ENCODE results near the gene AHNAK2. TPM values are rescaled to one million over a fixed set of nuclear protein-coding genes. Genes with fewer than 3 reads are reported as not detected.
"Not testable (repeated sequence)": the region's sequence is repeated elsewhere in the genome, so short reads cannot be mapped to it uniquely, and the experiment has no call there.

AHNAK2 gene
- polyA plus RNA-seq, 4 donors, result 1.4 to 2.0 (median 1.8) TPM

GRCh38 chr14:104891121-104891551 lies 87.0 kb downstream of the AHNAK2 start:
- no peak for DNase-seq (ENCODE audit: low read depth in 4 of 4, low spot score in 2 of 4)

- not testable (repeated sequence) for DNase-seq (ENCODE audit: low read depth in 4 of 4, low spot score in 2 of 4)
Measured at GRCh38 chr14:104890292-104890691, 87.9 kb downstream of the AHNAK2 start.

GRCh38 chr14:104889375-104889757 lies 88.8 kb downstream of the AHNAK2 start:
- no peak for DNase-seq (ENCODE audit: low read depth in 4 of 4, low spot score in 2 of 4)

- no peak for DNase-seq (ENCODE audit: low read depth in 4 of 4, low spot score in 2 of 4)
Measured at GRCh38 chr14:104888489-104889374, 89.4 kb downstream of the AHNAK2 start.

- DNase-seq (ENCODE audit: low read depth in 4 of 4, low spot score in 2 of 4), result no peak
Measured at GRCh38 chr14:104887623-104888488, 90.3 kb downstream of the AHNAK2 start.

Other genes starting within 250 kb of the AHNAK2 start
- gene SIVA1, start 225.2 kb downstream of the AHNAK2 start, polyA plus RNA-seq (ENCODE audit: insufficient read length in 4 of 4), result 100 to 1,000 TPM in 1 of 4 donors, 10 to 100 TPM in 3; 52.6 to 110 (median 81.4) TPM
- 100 to 1,000 TPM; 105 to 150 (median 131) TPM for gene AKT1, start 182.6 kb downstream of the AHNAK2 start, polyA plus RNA-seq (ENCODE audit: insufficient read length in 4 of 4)
- gene ZBTB42, start 177.3 kb downstream of the AHNAK2 start, polyA plus RNA-seq (ENCODE audit: insufficient read length in 4 of 4), result 1 to 10 TPM; 4.1 to 5.9 (median 4.5) TPM
- 10 to 100 TPM in 3 of 4 donors, 1 to 10 TPM in 1; 8.9 to 21.6 (median 15.1) TPM for gene CEP170B, start 113.1 kb downstream of the AHNAK2 start, polyA plus RNA-seq (ENCODE audit: insufficient read length in 4 of 4)
- 1 to 10 TPM; 3.1 to 8.8 (median 4.3) TPM for gene PLD4, start 53.5 kb downstream of the AHNAK2 start, polyA plus RNA-seq (ENCODE audit: insufficient read length in 4 of 4)
- gene CLBA1, start 7.4 kb upstream of the AHNAK2 start, polyA plus RNA-seq (ENCODE audit: insufficient read length in 4 of 4), result 10 to 100 TPM; 22.0 to 34.9 (median 25.4) TPM
- 10 to 100 TPM; 19.9 to 27.8 (median 22.7) TPM for gene CDCA4, start 42.7 kb upstream of the AHNAK2 start, polyA plus RNA-seq (ENCODE audit: insufficient read length in 4 of 4)
- gene GPR132, start 87.1 kb upstream of the AHNAK2 start, polyA plus RNA-seq (ENCODE audit: insufficient read length in 4 of 4), result under 1 TPM; 0.31 to 0.86 (median 0.60) TPM
- 10 to 100 TPM in 2 of 4 donors, 1 to 10 TPM in 2; 6.8 to 11.4 (median 9.8) TPM for gene JAG2, start 190.4 kb upstream of the AHNAK2 start, polyA plus RNA-seq (ENCODE audit: insufficient read length in 4 of 4)
- 10 to 100 TPM; 21.5 to 42.8 (median 34.5) TPM for gene NUDT14, start 202.9 kb upstream of the AHNAK2 start, polyA plus RNA-seq (ENCODE audit: insufficient read length in 4 of 4)

Data from left renal cortex interstitium (tissue), 4 donors.